ENCODE measurements around the gene UBE2D3. TPM values are rescaled to one million over a fixed set of nuclear protein-coding genes. Genes with fewer than 3 reads are reported as not detected.
"Not testable (repeated sequence)": the region's sequence is repeated elsewhere in the genome, so short reads cannot be mapped to it uniquely, and the experiment has no call there.

UBE2D3 gene
- 319 and 344 TPM in 2 replicates for total RNA-seq

DNA sequence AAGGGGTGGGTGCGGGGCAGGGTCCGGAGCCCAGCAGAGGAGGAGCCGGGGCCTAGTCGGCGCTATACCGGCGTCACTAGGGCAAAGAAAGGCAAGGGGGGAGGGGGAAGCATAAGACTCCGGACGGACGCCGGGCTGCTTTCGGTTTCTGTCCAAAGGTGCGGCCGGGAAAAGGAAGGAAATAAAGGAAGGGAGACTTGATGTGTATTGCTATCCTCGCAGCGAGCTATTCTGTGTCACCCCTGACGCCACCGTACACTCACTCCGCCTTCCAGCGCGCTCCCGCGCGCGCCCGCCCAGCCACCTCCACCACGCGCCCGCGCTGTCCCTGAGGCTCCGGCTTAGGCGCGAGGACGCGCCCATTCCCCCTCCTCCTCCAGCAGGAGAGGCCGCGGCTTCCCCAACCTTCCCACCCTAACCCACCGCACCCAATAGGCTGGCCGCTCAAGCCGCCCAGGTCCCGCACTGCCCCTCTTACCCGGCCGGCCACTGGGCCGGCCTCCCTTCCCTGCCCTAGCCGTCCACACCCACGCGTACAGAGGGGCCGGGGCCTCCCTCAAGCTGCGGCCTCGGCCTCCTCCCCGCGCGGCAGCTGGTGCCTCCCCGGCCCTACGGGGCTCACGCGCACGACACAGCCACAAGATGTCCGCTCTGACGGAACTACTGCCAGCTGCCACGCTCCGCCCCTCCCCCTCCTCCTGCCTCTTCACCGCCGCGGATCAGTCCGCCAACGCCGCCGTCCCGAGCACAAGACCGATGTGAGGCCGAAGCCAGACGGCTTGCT, at the start of gene UBE2D3:
UBE2D3 (minus strand) TSS at position 662 of the 784 bp plus-strand sequence. CDS start 1,043 bp downstream, outside the sequence.
- DNase-seq (ENCODE audit: extremely low read depth, low read depth, low spot score): no peak

GRCh38 chr4:102871772-102872171, 44.4 kb upstream of the UBE2D3 start:
- DNase-seq (ENCODE audit: extremely low read depth, low read depth, low spot score): no peak

GRCh38 chr4:102869569-102870197, 42.3 kb upstream of the UBE2D3 start:
- peak; percentile 16 for DNase-seq (ENCODE audit: extremely low read depth, low read depth, low spot score)

- DNase-seq (ENCODE audit: extremely low read depth, low read depth, low spot score): peak; percentile 60
These were observed 41.6 kb upstream of the UBE2D3 start, which contains the start of gene CISD2 for GRCh38 chr4:102868781-102869568. CISD2 (plus strand) TSS chr4:102868992; CDS start chr4:102869085, 93 bp downstream.

- no peak for DNase-seq (ENCODE audit: extremely low read depth, low read depth, low spot score)
These were observed 40.9 kb upstream of the UBE2D3 start for GRCh38 chr4:102868153-102868780.

- DNase-seq (ENCODE audit: extremely low read depth, low read depth, low spot score): no peak
These were observed 40.2 kb upstream of the UBE2D3 start for GRCh38 chr4:102867278-102868152.

- not testable (repeated sequence) for DNase-seq (ENCODE audit: extremely low read depth, low read depth, low spot score)
These were observed 38.0 kb upstream of the UBE2D3 start for GRCh38 chr4:102865327-102865726.

DNA sequence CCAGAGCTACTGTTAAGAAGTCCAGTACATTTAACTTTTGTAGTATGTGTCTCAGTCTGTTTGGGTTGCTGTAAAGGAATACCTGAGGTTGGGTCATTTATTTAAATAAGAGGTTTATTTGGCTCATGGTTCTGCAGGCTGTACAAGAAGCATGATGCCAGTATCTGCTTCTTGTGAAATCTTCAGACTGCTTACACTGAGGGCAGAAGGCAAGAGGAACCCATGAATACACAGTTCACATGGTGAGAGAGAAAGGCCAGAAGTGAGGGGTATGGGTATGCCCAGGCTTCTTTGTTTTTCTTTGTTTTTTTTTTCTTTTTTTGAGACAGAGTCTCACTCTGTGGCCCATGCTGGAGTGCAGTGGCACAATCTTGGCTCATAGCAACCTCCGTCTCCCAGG, 35.4 kb upstream of the UBE2D3 start:
- no peak for DNase-seq (ENCODE audit: extremely low read depth, low read depth, low spot score)

DNA sequence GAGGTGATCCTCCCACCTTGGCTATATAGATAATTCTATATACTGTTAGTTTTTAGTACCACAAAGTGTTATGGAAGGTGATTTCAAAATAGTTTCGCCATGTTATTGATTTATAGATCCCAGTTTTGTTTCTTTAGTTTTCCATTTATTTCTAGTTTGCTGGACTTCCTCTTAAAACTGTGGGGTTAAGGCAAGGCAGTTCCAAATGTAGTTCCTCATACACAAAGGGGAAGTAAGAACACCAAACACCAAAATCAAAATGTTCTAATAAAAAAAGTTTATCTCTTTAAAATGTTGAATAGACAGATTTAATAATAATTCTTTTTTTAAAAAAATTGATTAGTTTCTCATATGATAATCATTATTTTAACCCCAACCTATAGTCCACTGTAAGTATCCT, 34.7 kb upstream of the UBE2D3 start:
- no peak for DNase-seq (ENCODE audit: extremely low read depth, low read depth, low spot score)

DNA sequence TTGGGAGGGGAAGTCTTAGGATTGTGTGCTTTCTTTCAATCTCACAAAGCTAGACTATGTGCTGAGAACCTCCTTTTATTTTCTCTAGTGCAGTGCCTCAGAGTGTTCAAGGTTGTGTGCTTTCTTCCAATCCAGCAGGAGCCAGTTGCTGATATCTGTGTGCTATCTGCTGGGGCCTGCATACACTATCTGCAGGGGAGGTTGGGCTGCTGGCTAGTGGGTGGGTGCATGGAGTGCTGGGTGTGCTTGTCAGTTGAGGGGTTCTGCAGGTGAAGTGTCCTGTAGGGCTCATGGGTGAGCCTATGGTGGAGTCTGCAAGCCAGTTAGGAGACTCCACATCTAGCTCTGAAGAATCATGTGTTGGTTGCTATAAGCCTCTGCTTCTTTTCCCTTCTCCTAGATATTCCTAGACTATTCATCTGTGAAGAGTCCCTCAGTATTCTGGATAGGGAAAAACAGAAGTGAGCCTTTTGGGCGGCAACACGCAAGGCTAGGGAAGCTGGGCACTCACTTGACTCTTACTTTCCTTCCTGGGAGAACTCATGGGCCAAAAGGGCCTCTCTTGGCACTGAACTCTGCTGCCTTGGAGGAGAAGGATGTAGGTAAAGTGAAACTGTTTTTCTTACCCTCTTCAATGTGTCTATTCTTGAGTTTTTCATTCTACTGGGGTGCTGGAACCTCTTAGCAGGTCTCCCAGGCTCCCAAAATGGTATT, 33.4 kb upstream of the UBE2D3 start:
- DNase-seq (ENCODE audit: extremely low read depth, low read depth, low spot score): no peak

DNA sequence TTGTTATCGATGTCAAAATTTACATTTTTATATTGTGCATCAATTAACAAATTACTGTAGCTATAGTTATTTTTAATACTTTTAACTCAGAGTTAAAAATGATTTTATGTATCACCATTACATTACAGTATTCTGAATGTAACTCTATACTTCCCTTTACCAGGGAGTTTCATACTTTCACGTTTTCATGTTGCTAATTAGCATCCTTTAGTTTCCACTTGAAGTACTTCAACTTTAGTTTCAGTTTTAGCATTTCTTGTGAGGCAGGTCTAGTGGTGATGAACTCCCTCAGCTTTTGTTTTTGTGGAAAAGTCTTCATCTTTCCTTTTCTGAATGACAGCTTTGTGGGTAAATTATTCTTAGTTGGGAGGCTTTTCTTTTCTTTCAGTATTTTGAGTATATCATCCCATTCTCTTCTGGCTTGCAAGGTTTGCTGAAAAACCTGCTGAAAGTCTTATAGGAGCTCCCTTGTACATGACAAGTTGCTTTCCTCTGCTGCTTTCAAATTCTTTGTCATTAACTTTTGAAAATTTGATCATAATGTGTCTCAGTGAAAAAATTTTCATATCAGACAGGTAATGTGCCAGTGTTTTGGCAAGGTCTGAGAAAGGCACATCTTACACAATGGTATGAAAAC, 31.6 kb upstream of the UBE2D3 start:
- no peak for DNase-seq (ENCODE audit: extremely low read depth, low read depth, low spot score)

DNA sequence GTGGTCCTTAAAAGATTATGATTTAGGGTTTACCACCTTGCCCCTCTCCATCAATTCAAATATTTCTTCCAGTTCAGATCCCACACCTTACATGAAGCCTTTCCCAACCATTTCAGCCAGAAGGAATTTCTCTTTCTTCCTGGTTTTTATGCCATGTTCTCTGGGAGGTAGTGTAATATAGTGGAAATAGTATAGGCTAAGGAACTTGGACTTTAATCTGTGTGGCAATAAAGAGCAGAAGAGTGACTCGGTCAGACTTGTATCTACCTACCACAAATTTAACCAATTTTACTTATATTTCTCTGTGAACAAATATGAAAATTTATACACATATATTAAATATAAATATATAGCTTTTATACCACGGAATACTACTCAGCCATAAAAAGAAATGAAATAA, 23.0 kb upstream of the UBE2D3 start:
- no peak for DNase-seq (ENCODE audit: extremely low read depth, low read depth, low spot score)

DNA sequence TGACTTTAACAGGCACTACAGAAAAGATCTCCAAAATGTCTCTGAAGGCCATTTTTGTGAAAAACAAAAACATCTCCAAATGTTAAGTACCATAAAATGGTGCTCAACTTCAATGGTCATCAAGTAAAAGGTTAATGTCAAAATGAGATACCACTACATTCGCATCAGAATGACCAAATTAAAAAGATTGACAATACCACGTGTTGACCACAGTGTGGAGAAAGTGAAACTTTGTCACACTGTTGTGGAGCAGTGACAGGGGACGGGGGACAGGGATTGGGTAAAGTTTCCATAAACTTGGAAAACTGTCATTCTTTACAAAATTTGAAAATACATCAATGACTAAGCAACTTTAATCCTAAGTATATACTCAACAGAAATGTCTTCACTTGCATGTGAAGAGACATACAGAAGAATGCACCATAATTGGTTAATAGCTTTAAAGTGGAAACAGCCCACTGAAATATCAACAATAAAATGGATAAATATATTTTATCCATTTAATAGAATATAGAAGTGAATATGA, 22.3 kb upstream of the UBE2D3 start:
- DNase-seq (ENCODE audit: extremely low read depth, low read depth, low spot score): no peak

- DNase-seq (ENCODE audit: extremely low read depth, low read depth, low spot score): no peak
These were observed 20.3 kb upstream of the UBE2D3 start for GRCh38 chr4:102847687-102848086.

- no peak for DNase-seq (ENCODE audit: extremely low read depth, low read depth, low spot score)
These were observed 16.6 kb upstream of the UBE2D3 start for GRCh38 chr4:102843938-102844337.

DNA sequence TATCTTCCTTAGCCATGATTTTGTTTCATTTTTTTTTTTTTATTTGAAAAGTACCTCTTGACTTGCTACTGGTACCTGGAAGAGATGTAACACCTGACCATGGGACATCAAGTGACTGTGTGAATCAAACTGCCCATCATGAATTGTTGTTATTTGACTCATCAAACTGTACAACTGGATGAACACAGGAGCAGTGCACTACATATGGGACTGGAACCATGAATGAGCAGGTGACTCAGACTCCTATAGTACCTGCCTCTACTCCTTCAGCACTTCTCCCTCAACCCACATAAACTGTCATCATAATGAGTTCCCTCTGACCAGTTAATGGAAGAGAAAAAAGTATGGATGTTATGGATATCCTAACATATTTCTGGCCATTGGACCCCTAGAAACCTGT, 15.9 kb upstream of the UBE2D3 start:
- no peak for DNase-seq (ENCODE audit: extremely low read depth, low read depth, low spot score)

DNA sequence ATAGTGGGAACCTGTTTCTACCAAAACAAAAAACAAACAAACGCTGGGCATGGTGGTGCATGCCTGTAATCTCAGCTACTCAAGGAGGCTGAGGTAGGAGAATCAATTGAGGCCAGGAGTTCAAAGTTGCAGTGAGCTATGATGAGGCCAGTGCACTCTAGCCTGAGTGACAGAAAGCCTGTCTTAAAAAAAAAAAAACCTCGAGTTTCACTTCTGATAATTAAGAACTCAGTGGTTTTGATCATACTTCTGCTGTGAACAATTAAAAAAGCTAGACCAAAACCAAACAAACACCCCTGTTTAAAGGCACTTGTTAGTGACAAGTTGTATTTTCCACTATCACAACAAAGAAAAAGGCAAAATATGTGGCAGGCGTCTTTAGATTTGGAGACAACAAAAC, 15.0 kb upstream of the UBE2D3 start:
- DNase-seq (ENCODE audit: extremely low read depth, low read depth, low spot score): no peak

- no peak for DNase-seq (ENCODE audit: extremely low read depth, low read depth, low spot score)
These were observed 9.2 kb upstream of the UBE2D3 start for GRCh38 chr4:102836596-102836995.

- no peak for DNase-seq (ENCODE audit: extremely low read depth, low read depth, low spot score)
These were observed 5.3 kb upstream of the UBE2D3 start for GRCh38 chr4:102832667-102833066.

Data from glomerular endothelial cell (primary cell).